Measurements from ENCODE around the gene NOC2L. TPM values are rescaled to one million over a fixed set of nuclear protein-coding genes. Genes with fewer than 3 reads are reported as not detected.

NOC2L gene
- total RNA-seq, 6 donors from 2014 or later: 28.7 to 66.0 (median 51.0) TPM

- DNase-seq (peak; percentile 19 to 75), ATAC-seq (ENCODE audit: low FRiP score in 2 of 2) (no peak)
- no peak for TF ChIP-seq POLR2A (IDR thresholded peaks at IDR 0.05)
- Histone ChIP-seq H3K4me3 (no peak overlapping the region), H3K36me3 (no peaks in the 10 kb centered on the region), H3K4me1 (peaks cover 27 to 44% (median 32%) of the 10 kb centered on the region in 4 donors), H3K27me3 (peaks cover 0 to 30% (median 9%) of the 10 kb centered on the region in 4 donors), H3K27ac (no peak overlapping the region), H3K9me3 (no peaks in the 10 kb centered on the region)
- 68% methylated on average over 11 to 13 of the region's 13 CpGs for WGBS, 2 donors
Measured at GRCh38 chr1:905811-906599, 53.1 kb downstream of the NOC2L start.

DNA sequence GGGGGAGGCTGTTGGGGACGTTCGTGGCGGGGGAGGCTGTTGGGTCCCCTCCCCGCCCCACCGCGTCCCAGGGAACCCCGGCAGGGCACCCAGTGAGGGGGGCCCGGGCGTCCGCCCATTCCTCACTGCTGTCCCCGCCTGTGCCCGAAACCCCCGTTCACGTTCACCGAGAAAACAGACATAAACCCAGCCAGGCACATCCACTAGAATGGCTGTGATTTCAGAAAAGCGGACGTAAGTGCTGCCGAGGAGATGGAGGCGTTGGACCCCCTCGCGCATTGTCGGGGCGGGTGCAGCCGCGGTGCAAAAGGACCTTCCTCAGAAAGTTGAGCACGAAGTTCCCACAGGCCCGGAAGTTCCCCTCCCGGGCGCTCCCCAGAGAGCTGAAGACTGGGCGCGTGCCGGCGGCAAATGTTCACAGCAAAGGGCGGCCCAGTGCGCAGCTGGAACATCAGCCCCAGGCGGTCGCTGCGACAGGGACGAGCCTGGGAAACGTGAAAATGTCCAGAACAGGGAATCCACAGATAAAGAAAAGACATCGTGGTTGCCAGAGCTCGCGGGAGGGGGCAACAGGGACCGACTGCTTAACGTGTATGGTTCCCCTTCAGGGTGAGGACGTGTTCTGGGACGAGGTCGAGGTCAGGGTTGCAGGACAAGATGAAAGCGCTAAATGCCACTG is 53.8 kb downstream of the NOC2L start:
- ATAC-seq (ENCODE audit: low FRiP score in 2 of 2): peak in 1 of 2 donors; percentile 44
- 8 to 11% methylated on average over 35 to 39 of the region's 49 CpGs for WGBS, 2 donors
- H3K36me3 ChIP-seq: no peaks in the 10 kb centered on the region

GRCh38 chr1:904310-904950 is 54.6 kb downstream of the NOC2L start:
- Histone ChIP-seq H3K36me3 (no peaks in the 10 kb centered on the region), H3K27me3 (peaks cover 0 to 20% (median 3%) of the 10 kb centered on the region in 4 donors), H3K4me1 (peaks cover 19 to 34% (median 29%) of the 10 kb centered on the region in 4 donors), H3K4me3 (peak overlapping the region; percentile 14 to 60 (median 44)), H3K9me3 (no peaks in the 10 kb centered on the region), H3K27ac (no peak overlapping the region)
- TF ChIP-seq CTCF (IDR thresholded peaks at IDR 0.05): peak; percentile 91 to 99 (median 95)
- no peak for TF ChIP-seq POLR2A (IDR thresholded peaks at IDR 0.05)
- ATAC-seq (ENCODE audit: low FRiP score in 2 of 2) (peak; percentile 87 to 96), DNase-seq (peak; percentile 63 to 98)
- WGBS, 2 donors: 7 to 53% methylated on average over 3 to 41 of the region's 91 CpGs

More for the DNA sequence above, 53.8 kb downstream of the NOC2L start:
- H3K27me3 ChIP-seq: peaks cover 0 to 25% (median 6%) of the 10 kb centered on the region in 4 donors
- DNase-seq: peak; percentile 26 to 85
- H3K4me1 ChIP-seq: peaks cover 25 to 40% (median 32%) of the 10 kb centered on the region in 4 donors
- no peak for TF ChIP-seq POLR2A (IDR thresholded peaks at IDR 0.05)
- H3K27ac ChIP-seq: no peak overlapping the region
- no peaks in the 10 kb centered on the region for H3K9me3 ChIP-seq
- peak overlapping the region in 3 of 4 donors; percentile 31 to 60 (median 56) for H3K4me3 ChIP-seq

GRCh38 chr1:903721-904271 is 55.3 kb downstream of the NOC2L start:
- DNase-seq: peak in 1 of 2 donors; percentile 79
- Histone ChIP-seq H3K4me1 (peaks cover 19 to 34% (median 29%) of the 10 kb centered on the region in 4 donors), H3K9me3 (no peaks in the 10 kb centered on the region), H3K27ac (no peak overlapping the region), H3K27me3 (peaks cover 0 to 20% (median 3%) of the 10 kb centered on the region in 4 donors), H3K4me3 (peak overlapping the region in 2 of 4 donors; percentile 56 to 60), H3K36me3 (no peaks in the 10 kb centered on the region)
- 86% methylated on average over 14 to 17 of the region's 21 CpGs for WGBS, 2 donors
- TF ChIP-seq CTCF (IDR thresholded peaks at IDR 0.05) (no peak), POLR2AphosphoS5 (IDR thresholded peaks at IDR 0.05) (no peak), POLR2A (IDR thresholded peaks at IDR 0.05) (no peak), EP300 (IDR thresholded peaks at IDR 0.05) (no peak)
- no peak for ATAC-seq (ENCODE audit: low FRiP score in 2 of 2)

DNA sequence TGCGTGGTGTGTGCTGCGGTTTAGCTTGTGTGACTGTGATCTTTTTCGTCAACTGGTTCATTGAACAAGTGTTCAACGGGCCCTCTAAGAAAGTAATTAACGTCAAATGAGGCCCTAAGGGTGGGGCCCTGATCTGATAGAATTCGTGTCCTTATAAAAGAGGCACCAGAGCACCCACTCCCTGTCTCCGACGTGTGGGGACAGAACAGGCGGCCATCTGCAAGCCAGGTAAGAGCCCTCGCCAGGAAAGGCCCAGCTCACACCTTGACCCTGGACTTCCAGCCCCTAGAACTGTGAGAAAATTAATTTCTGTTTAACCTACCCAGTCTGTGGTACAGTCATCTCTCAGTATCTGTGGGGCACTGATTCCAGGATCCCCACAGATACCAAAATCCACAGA is 55.8 kb downstream of the NOC2L start:
- ATAC-seq (ENCODE audit: low FRiP score in 2 of 2): no peak
- Histone ChIP-seq H3K4me3 (no peak overlapping the region), H3K4me1 (peaks cover 19 to 34% (median 29%) of the 10 kb centered on the region in 4 donors), H3K27me3 (peaks cover 0 to 20% (median 3%) of the 10 kb centered on the region in 4 donors), H3K27ac (no peak overlapping the region), H3K9me3 (no peaks in the 10 kb centered on the region), H3K36me3 (no peaks in the 10 kb centered on the region)
- 91 to 94% methylated on average over 10 of the region's 10 CpGs for WGBS, 2 donors
- TF ChIP-seq CTCF (IDR thresholded peaks at IDR 0.05) (no peak), POLR2A (IDR thresholded peaks at IDR 0.05) (no peak), POLR2AphosphoS5 (IDR thresholded peaks at IDR 0.05) (no peak)
- DNase-seq: no peak
